Measurements from ENCODE around the gene RNF151. TPM values are rescaled to one million over a fixed set of nuclear protein-coding genes. Genes with fewer than 3 reads are reported as not detected.

RNF151 gene
- total RNA-seq, 1 donor from 2014 or later: not detected

DNA sequence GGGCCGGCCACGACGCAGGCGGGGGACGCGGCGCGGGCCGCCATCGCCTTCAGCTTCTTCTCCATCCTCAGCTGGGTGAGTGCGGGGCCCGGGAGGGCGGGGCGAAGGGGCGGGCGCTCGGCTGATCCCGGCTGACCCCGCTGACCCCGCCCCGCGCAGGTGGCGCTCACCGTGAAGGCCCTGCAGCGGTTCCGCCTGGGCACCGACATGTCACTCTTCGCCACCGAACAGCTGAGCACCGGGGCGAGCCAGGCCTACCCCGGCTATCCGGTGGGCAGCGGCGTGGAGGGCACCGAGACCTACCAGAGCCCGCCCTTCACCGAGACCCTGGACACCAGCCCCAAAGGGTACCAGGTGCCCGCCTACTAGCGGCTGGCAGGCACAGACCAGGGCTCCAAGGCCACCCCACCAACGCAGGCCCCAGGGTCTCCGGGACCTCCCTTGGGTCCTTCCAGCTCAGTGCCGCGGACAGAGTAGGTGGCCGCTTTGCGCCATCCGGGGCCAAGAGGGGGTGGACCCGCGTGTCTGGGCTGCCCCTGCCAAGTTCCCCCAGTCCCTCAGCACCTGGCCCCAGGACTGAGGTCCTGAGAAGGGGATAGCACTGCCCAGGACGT is 26.2 kb downstream of the RNF151 start:
- Histone ChIP-seq H3K4me3 (peak overlapping the region in 1 of 2 donors; percentile 29), H3K27me3 (peaks cover 9% of the 10 kb centered on the region), H3K9me3 (no peaks in the 10 kb centered on the region), H3K27ac (no peak overlapping the region), H3K4me1 (peaks cover 24% of the 10 kb centered on the region), H3K36me3 (peaks cover 0 to 2% of the 10 kb centered on the region in 2 donors)
- intact Hi-C loops (cut with DNase I): no loop called here
- TF ChIP-seq, protein P1, sequence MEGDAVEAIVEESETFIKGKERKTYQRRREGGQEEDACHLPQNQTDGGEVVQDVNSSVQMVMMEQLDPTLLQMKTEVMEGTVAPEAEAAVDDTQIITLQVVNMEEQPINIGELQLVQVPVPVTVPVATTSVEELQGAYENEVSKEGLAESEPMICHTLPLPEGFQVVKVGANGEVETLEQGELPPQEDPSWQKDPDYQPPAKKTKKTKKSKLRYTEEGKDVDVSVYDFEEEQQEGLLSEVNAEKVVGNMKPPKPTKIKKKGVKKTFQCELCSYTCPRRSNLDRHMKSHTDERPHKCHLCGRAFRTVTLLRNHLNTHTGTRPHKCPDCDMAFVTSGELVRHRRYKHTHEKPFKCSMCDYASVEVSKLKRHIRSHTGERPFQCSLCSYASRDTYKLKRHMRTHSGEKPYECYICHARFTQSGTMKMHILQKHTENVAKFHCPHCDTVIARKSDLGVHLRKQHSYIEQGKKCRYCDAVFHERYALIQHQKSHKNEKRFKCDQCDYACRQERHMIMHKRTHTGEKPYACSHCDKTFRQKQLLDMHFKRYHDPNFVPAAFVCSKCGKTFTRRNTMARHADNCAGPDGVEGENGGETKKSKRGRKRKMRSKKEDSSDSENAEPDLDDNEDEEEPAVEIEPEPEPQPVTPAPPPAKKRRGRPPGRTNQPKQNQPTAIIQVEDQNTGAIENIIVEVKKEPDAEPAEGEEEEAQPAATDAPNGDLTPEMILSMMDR (IDR thresholded peaks at IDR 0.05): no peak
- TF ChIP-seq POLR2AphosphoS5 (IDR thresholded peaks at IDR 0.05; ENCODE audit: insufficient read depth in 1 of 2, low read depth in 1 of 2): no peak
- TF ChIP-seq POLR2A (IDR thresholded peaks at IDR 0.05): no peak
- DNase-seq (ENCODE audit: extremely low spot score in 2 of 2): no peak

DNA sequence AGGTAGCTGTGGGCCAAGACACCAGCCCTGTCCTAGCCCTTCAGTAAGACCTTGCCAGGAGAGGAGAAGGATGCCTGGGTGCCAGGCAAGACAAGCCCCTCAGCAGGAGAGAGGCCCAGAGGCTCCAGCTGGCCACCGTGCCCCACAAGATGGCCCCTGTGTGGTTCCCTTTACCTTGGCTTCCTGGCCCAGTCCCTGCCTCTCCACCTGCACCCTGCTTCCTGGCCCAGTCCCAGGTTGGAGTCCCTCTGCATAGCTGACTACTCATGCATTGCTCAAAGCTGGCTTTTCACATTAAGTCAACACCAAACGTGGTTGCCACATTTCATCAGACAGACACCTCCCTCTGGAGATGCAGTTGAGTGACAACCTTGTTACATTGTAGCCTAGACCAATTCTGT is 27.1 kb downstream of the RNF151 start:
- Histone ChIP-seq H3K27me3 (peaks cover 9% of the 10 kb centered on the region), H3K9me3 (no peaks in the 10 kb centered on the region), H3K36me3 (peaks cover 0 to 12% of the 10 kb centered on the region in 2 donors), H3K4me1 (peaks cover 24% of the 10 kb centered on the region), H3K4me3 (no peak overlapping the region), H3K27ac (no peak overlapping the region)
- no peak for DNase-seq (ENCODE audit: extremely low spot score in 2 of 2)
- intact Hi-C loops (cut with DNase I): no loop called here
- TF ChIP-seq POLR2A (IDR thresholded peaks at IDR 0.05) (no peak), POLR2AphosphoS5 (IDR thresholded peaks at IDR 0.05; ENCODE audit: insufficient read depth in 1 of 2, low read depth in 1 of 2) (no peak)
- TF ChIP-seq, protein P1 (IDR thresholded peaks at IDR 0.05): no peak

DNA sequence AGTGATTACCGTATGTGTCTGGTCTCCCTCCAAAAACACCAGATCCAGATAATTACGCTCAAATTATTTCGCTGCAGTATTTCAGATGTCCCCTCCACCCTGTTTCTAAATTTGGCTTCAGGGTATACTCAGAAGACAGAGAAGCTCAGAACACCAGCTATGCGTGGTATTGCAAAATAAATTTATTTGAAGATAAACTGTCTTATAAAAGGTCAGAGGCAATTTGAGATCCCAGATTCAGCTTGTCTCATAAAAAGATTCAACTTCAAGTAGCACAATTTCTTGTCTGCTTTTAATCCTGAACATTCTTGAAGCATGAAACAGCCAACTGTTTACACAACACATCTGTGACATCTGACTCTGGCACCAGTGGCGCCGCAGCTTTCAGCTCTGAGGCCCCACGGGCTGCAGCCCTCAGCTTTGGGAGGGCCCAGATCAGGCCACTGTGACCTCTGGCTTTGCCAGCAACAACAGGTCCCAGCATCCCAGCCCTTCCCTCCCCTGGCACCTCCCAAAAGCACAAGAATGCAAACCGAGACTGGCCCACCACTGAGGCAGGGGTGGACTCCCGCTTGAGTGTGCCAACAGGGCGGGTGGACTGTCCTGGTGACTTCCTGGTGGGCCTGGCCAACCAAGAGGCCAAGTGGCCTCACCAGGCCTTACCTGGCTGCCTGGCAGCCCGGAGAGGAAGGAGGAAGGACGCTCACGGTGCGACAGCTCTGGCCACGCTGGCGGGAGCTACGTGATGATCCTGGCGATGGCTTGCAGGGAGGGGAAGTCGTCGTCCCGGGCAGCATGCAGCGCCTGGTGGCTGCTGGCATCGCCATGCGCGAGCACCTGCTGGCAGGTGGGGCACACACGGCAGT is 31.1 kb downstream of the RNF151 start:
- no peak overlapping the region for H3K27ac ChIP-seq

DNA sequence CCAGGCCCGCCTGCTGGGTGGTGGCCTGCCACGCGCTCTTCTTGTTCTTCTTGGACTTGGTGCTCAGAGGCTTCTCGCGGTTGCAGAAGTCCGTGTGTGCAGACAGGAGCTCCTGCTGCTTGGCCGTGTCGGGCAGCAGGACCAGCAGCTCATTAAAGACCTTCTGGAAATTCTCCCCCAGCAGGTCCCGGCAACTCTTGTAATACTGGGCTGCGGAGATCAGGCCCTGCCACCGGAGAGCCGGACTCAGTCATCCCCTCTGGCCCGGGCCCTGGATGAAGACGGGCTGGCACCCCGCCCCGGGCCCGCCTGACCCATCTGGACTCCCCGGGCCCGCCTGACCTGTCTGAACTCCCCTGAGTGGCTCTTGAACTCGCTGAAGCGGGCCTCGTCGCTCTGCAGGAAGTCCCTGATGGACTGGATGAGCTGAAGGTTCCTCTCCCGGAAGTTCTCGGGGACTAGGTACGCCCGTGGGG is 31.7 kb downstream of the RNF151 start:
- Histone ChIP-seq H3K4me3 (no peak overlapping the region), H3K9me3 (no peaks in the 10 kb centered on the region), H3K27me3 (no peaks in the 10 kb centered on the region), H3K4me1 (peaks cover 1% of the 10 kb centered on the region), H3K27ac (no peak overlapping the region), H3K36me3 (peaks cover 0 to 56% of the 10 kb centered on the region in 2 donors)
- TF ChIP-seq POLR2A (IDR thresholded peaks at IDR 0.05) (no peak), POLR2AphosphoS5 (IDR thresholded peaks at IDR 0.05; ENCODE audit: insufficient read depth in 1 of 2, low read depth in 1 of 2) (no peak)
- TF ChIP-seq, protein P1 (IDR thresholded peaks at IDR 0.05): no peak
- intact Hi-C loops (cut with DNase I): no loop called here
- DNase-seq (ENCODE audit: extremely low spot score in 2 of 2): no peak

More for the DNA sequence above, 31.1 kb downstream of the RNF151 start:
- H3K4me1 ChIP-seq: no peaks in the 10 kb centered on the region
- no peaks in the 10 kb centered on the region for H3K27me3 ChIP-seq
- intact Hi-C loops (cut with DNase I): no loop called here
- no peaks in the 10 kb centered on the region for H3K9me3 ChIP-seq
- TF ChIP-seq, protein P1 (IDR thresholded peaks at IDR 0.05): no peak
- peak in 1 of 2 donors; percentile 33 for TF ChIP-seq POLR2AphosphoS5 (IDR thresholded peaks at IDR 0.05; ENCODE audit: insufficient read depth in 1 of 2, low read depth in 1 of 2)
- DNase-seq (ENCODE audit: extremely low spot score in 2 of 2): no peak
- H3K36me3 ChIP-seq: peaks cover 0 to 50% of the 10 kb centered on the region in 2 donors
- H3K4me3 ChIP-seq: no peak overlapping the region

Measured in vagina (tissue), 2 donors.